HS-27A (cell line): Measurements from ENCODE around the gene ANXA4.
"Not testable (repeated sequence)": the region's sequence is repeated elsewhere in the genome, so short reads cannot be mapped to it uniquely, and the experiment has no call there.

Source experiments
- DNase-seq: peaks from one replicate; pipeline ENCODE4 v3.0.0-alpha.2; 2012; ENCODE audit warnings: low read depth, missing footprints

Gene ANXA4

GRCh38 chr2:69779258-69780001 is 37.5 kb downstream of the ANXA4 start:
- DNase-seq: no peak

GRCh38 chr2:69780921-69781320 is 39.0 kb downstream of the ANXA4 start:
- no peak for DNase-seq

- no peak for DNase-seq
Observed at GRCh38 chr2:69781321-69782248, 39.7 kb downstream of the ANXA4 start.

GRCh38 chr2:69784228-69784627 is 42.3 kb downstream of the ANXA4 start:
- no peak for DNase-seq

- no peak for DNase-seq
Observed at GRCh38 chr2:69785358-69785757, 43.4 kb downstream of the ANXA4 start.

- no peak for DNase-seq
Observed at GRCh38 chr2:69786052-69786560, 44.2 kb downstream of the ANXA4 start.

GRCh38 chr2:69789175-69789721 is 47.3 kb downstream of the ANXA4 start:
- no peak for DNase-seq

- DNase-seq: no peak
Observed at GRCh38 chr2:69789772-69790600, 48.1 kb downstream of the ANXA4 start.

GRCh38 chr2:69790601-69790959 is 48.6 kb downstream of the ANXA4 start:
- no peak for DNase-seq

- no peak for DNase-seq
Observed at GRCh38 chr2:69791045-69791444, 49.1 kb downstream of the ANXA4 start.

GRCh38 chr2:69796174-69796573 is 54.2 kb downstream of the ANXA4 start:
- DNase-seq: no peak

- DNase-seq: no peak
Observed at GRCh38 chr2:69797235-69797634, 55.3 kb downstream of the ANXA4 start.

GRCh38 chr2:69797836-69798289 is 55.9 kb downstream of the ANXA4 start:
- no peak for DNase-seq

- DNase-seq: no peak
Observed at GRCh38 chr2:69798290-69798908, 56.5 kb downstream of the ANXA4 start.

GRCh38 chr2:69798909-69799526 is 57.1 kb downstream of the ANXA4 start:
- DNase-seq: no peak

GRCh38 chr2:69801745-69802290 is 59.9 kb downstream of the ANXA4 start:
- DNase-seq: no peak

- not testable (repeated sequence) for DNase-seq
Observed at GRCh38 chr2:69802781-69803367, 60.9 kb downstream of the ANXA4 start.

- no peak for DNase-seq
Observed at GRCh38 chr2:69804416-69804815, 62.5 kb downstream of the ANXA4 start.

GRCh38 chr2:69805887-69806286 is 64.0 kb downstream of the ANXA4 start:
- no peak for DNase-seq
